Measurements from ENCODE around the gene SCNN1B.

- TF ChIP-seq CTCF (IDR thresholded peaks at IDR 0.05), result no peak
- no peak for TF ChIP-seq POLR2AphosphoS5 (IDR thresholded peaks at IDR 0.05)
- no peak for TF ChIP-seq POLR2A (IDR thresholded peaks at IDR 0.05)
- TF ChIP-seq EP300 (IDR thresholded peaks at IDR 0.05; ENCODE audit: low read depth), result no peak
Measured at GRCh38 chr16:23367564-23367963, 65.5 kb downstream of the SCNN1B start.
